ENCODE results near the gene ACRBP.

ACRBP gene

GRCh38 chr12:6646276-6647082 is 753 bp downstream of the ACRBP start:
- no peak for DNase-seq (ENCODE audit: low read depth, low spot score)

- DNase-seq (ENCODE audit: low read depth, low spot score), result no peak
Measured at GRCh38 chr12:6644903-6645302, 2.3 kb downstream of the ACRBP start.

GRCh38 chr12:6644257-6644596 is 3.0 kb downstream of the ACRBP start:
- no peak for DNase-seq (ENCODE audit: low read depth, low spot score)

GRCh38 chr12:6643569-6644256 is 3.5 kb downstream of the ACRBP start:
- no peak for DNase-seq (ENCODE audit: low read depth, low spot score)

GRCh38 chr12:6641131-6641530 is 6.1 kb downstream of the ACRBP start:
- DNase-seq (ENCODE audit: low read depth, low spot score), result no peak

- no peak for DNase-seq (ENCODE audit: low read depth, low spot score)
Measured at GRCh38 chr12:6640497-6640896, 6.7 kb downstream of the ACRBP start.

GRCh38 chr12:6639151-6639801 is 8.0 kb downstream of the ACRBP start:
- no peak for DNase-seq (ENCODE audit: low read depth, low spot score)

GRCh38 chr12:6638305-6638704 is 8.9 kb downstream of the ACRBP start:
- no peak for DNase-seq (ENCODE audit: low read depth, low spot score)

- no peak for DNase-seq (ENCODE audit: low read depth, low spot score)
Measured at GRCh38 chr12:6635856-6636531, 11.2 kb downstream of the ACRBP start, which contains the start of gene LPAR5. Gene LPAR5 (minus strand): TSS chr12:6635959. CDS start chr12:6621248, 14,711 bp downstream.

GRCh38 chr12:6635375-6635855 is 11.8 kb downstream of the ACRBP start:
- no peak for DNase-seq (ENCODE audit: low read depth, low spot score)

- no peak for DNase-seq (ENCODE audit: low read depth, low spot score)
Measured at GRCh38 chr12:6632026-6632983, 14.9 kb downstream of the ACRBP start.

- no peak for DNase-seq (ENCODE audit: low read depth, low spot score)
Measured at GRCh38 chr12:6631549-6631961, 15.7 kb downstream of the ACRBP start.

- DNase-seq (ENCODE audit: low read depth, low spot score), result no peak
Measured at GRCh38 chr12:6630736-6631135, 16.5 kb downstream of the ACRBP start.

GRCh38 chr12:6627616-6628015 is 19.6 kb downstream of the ACRBP start:
- no peak for DNase-seq (ENCODE audit: low read depth, low spot score)

- no peak for DNase-seq (ENCODE audit: low read depth, low spot score)
Measured at GRCh38 chr12:6626654-6627283, 20.5 kb downstream of the ACRBP start.

GRCh38 chr12:6620885-6621274 is 26.4 kb downstream of the ACRBP start:
- DNase-seq (ENCODE audit: low read depth, low spot score), result no peak

GRCh38 chr12:6620137-6620884 is 26.9 kb downstream of the ACRBP start:
- DNase-seq (ENCODE audit: low read depth, low spot score), result no peak

- DNase-seq (ENCODE audit: low read depth, low spot score), result no peak
Measured at GRCh38 chr12:6618483-6619225, 28.6 kb downstream of the ACRBP start.

GRCh38 chr12:6615802-6616201 is 31.4 kb downstream of the ACRBP start:
- no peak for DNase-seq (ENCODE audit: low read depth, low spot score)

Measured in smooth muscle cell of the brain vasculature (primary cell).